ENCODE data around the gene CDH18.

The CDH18 gene

DNA sequence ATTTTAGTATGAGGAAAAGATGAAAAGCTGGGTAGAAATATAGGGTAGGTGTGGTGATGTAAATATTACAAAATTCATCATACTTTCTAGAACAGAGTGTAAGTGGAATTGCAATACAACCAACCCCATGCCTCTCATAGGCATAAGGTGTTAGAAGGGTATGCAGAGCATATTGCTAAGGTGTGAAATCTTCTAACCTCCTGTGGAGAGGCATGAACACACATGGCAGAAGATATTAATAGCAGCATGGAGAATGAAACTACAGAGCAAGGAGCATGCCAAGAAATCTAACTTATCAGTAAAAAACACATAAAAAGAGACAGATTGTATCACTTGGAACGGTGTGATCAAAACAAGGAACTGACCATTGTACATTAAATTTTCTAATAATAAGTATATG is 441.5 kb downstream of the CDH18 start:
- H3K4me1 ChIP-seq (ENCODE audit: control insufficient read depth, insufficient read depth, low read length) = no peaks in the 10 kb centered on the region
- H3K27me3 ChIP-seq (ENCODE audit: control insufficient read depth, insufficient read depth, low read length) = no peaks in the 10 kb centered on the region
- no peaks in the 10 kb centered on the region for H3K36me3 ChIP-seq (ENCODE audit: control insufficient read depth, insufficient read depth, low read length)
- H3K9me3 ChIP-seq (ENCODE audit: control insufficient read depth, low read length) = no peaks in the 10 kb centered on the region
- no peak overlapping the region for H3K4me3 ChIP-seq (ENCODE audit: low read length)
- H3K9ac ChIP-seq (ENCODE audit: low read length) = no peak overlapping the region

DNA sequence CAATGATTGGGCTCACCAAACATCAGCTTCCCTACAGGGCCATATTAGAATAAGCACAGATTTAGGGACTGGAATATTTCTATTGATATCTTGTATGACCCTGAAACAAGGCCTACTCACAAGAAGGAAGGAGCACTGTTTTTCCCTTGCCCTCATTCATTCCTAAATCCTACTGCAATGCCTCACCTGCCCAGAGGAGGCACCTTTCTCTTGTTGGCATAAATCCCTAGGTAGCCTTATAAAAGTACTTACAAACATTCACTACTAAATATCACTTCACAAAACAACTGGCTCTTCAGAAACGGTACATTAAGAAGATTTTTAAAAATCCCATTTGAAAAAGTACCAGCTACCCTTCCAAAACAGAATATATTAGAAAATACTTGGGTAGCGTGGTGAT is 449.4 kb downstream of the CDH18 start:
- no peak overlapping the region for H3K9ac ChIP-seq (ENCODE audit: low read length)
- H3K4me1 ChIP-seq (ENCODE audit: control insufficient read depth, insufficient read depth, low read length) = no peaks in the 10 kb centered on the region
- no peaks in the 10 kb centered on the region for H3K36me3 ChIP-seq (ENCODE audit: control insufficient read depth, insufficient read depth, low read length)
- no peaks in the 10 kb centered on the region for H3K27me3 ChIP-seq (ENCODE audit: control insufficient read depth, insufficient read depth, low read length)
- H3K4me3 ChIP-seq (ENCODE audit: low read length) = no peak overlapping the region
- no peaks in the 10 kb centered on the region for H3K9me3 ChIP-seq (ENCODE audit: control insufficient read depth, low read length)

DNA sequence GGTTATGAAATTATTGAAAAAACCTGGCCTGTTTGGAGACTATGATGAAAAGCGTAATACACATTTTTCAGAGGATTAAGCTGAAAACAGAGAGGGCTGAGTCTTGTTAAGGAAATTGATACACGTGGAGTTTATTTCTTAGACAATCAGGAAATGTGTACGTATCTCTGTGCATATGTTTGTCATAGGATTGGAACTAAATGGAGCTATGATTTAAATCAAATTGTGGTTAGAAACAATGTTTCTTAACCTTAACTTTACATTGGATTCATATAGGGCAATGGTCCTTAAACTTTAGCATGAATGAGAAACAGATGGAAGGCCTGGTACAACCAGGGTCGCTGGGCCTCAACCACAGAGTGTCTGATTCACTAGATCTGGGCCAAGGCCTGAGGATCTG is 451.6 kb downstream of the CDH18 start:
- Histone ChIP-seq H3K9ac (ENCODE audit: low read length) (no peak overlapping the region), H3K36me3 (ENCODE audit: control insufficient read depth, insufficient read depth, low read length) (no peaks in the 10 kb centered on the region), H3K9me3 (ENCODE audit: control insufficient read depth, low read length) (no peaks in the 10 kb centered on the region), H3K4me3 (ENCODE audit: low read length) (no peak overlapping the region), H3K4me1 (ENCODE audit: control insufficient read depth, insufficient read depth, low read length) (no peaks in the 10 kb centered on the region), H3K27me3 (ENCODE audit: control insufficient read depth, insufficient read depth, low read length) (no peaks in the 10 kb centered on the region)

DNA sequence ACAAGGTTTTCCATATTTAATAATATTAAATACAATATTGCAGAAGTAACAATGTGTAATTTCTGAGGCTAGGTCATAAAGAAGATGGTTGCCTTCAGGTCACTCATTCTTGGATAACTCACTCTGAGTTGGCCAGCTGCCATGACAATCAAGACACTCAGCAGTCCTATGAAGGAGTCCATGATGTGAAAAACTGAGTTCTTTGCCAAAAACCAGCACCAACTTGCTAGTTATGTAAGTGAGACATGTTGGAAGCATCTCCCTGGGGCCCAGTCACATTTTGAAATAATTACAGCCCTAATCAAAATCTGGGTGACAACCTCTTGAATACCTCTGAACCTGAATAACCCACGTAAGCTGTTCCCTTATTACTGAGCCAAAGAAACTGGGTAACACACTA is 453.2 kb downstream of the CDH18 start:
- no peak overlapping the region for H3K4me3 ChIP-seq (ENCODE audit: low read length)
- H3K9ac ChIP-seq (ENCODE audit: low read length) = no peak overlapping the region
- H3K9me3 ChIP-seq (ENCODE audit: control insufficient read depth, low read length) = no peaks in the 10 kb centered on the region
- H3K36me3 ChIP-seq (ENCODE audit: control insufficient read depth, insufficient read depth, low read length) = no peaks in the 10 kb centered on the region
- no peaks in the 10 kb centered on the region for H3K27me3 ChIP-seq (ENCODE audit: control insufficient read depth, insufficient read depth, low read length)
- H3K4me1 ChIP-seq (ENCODE audit: control insufficient read depth, insufficient read depth, low read length) = no peaks in the 10 kb centered on the region

DNA sequence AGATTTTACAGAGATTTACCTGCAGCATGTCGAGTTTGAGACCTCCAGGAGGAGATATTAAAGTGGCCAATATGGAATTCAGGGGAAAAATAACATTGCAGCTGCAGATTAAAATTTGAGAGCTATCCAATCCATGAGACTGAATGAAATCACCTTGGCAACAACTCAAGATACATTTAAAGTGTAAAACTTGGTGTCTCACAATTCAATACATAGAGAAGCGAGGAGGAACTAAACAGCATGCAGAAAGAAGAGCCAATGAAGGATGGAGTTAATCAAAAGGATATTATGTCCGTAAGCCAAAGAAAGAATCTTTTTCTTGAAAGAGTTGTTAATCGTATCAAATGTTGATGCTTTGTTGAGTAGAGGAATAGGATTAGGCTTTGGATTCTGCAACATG is 455.1 kb downstream of the CDH18 start:
- Histone ChIP-seq H3K4me1 (ENCODE audit: control insufficient read depth, insufficient read depth, low read length) (no peaks in the 10 kb centered on the region), H3K36me3 (ENCODE audit: control insufficient read depth, insufficient read depth, low read length) (no peaks in the 10 kb centered on the region), H3K4me3 (ENCODE audit: low read length) (no peak overlapping the region), H3K9me3 (ENCODE audit: control insufficient read depth, low read length) (no peaks in the 10 kb centered on the region), H3K27me3 (ENCODE audit: control insufficient read depth, insufficient read depth, low read length) (no peaks in the 10 kb centered on the region), H3K9ac (ENCODE audit: low read length) (no peak overlapping the region)

DNA sequence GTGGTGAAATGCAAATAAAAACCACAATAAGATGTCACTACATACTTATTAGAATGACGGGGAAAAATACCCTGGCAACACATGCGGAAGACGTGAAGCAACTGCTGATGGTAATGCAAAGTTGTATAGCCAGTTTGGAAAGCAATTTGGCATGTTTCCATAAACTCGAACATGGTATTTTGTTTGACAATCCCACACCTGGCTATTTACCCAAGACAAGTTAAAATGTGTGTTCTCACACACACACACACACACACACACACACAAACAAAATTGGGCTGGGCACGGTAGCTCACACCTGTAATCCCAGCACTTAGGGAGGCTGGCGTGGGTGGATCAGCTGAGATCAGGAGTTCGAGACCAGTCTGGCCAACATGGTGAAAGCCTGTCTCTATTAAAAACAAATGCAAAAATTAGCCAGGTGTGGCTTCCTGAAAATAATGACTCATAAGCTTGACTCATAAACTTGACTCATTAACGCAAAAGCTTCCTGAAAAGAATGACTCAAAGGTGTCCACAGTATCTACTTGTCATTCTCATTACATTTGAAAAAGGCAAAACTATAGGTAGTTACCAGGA is 456.5 kb downstream of the CDH18 start:
- H3K36me3 ChIP-seq (ENCODE audit: control insufficient read depth, insufficient read depth, low read length) = no peaks in the 10 kb centered on the region
- H3K27me3 ChIP-seq (ENCODE audit: control insufficient read depth, insufficient read depth, low read length) = no peaks in the 10 kb centered on the region
- no peaks in the 10 kb centered on the region for H3K9me3 ChIP-seq (ENCODE audit: control insufficient read depth, low read length)
- H3K9ac ChIP-seq (ENCODE audit: low read length) = no peak overlapping the region
- no peaks in the 10 kb centered on the region for H3K4me1 ChIP-seq (ENCODE audit: control insufficient read depth, insufficient read depth, low read length)
- no peak overlapping the region for H3K4me3 ChIP-seq (ENCODE audit: low read length)

DNA sequence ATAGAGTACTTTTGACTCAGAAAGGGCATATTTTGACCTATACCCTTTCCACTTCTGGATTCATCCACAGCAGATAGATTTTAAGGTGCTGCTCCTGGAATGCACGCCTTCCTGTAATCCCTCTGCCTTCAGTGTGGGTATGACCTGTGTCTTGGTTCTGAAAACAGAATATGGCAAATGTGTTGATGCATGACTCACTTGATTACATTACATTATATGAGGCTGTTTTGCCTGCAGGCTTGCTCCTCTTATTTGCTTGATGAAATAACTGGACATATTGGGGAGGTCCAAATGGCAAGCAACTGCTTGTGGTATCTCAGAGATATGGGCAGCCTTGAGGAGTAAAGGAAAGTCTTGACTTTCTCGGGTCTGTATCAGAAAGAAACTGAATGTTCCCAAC is 468.6 kb downstream of the CDH18 start:
- Histone ChIP-seq H3K9ac (ENCODE audit: low read length) (no peak overlapping the region), H3K4me3 (ENCODE audit: low read length) (no peak overlapping the region), H3K36me3 (ENCODE audit: control insufficient read depth, insufficient read depth, low read length) (no peaks in the 10 kb centered on the region), H3K27me3 (ENCODE audit: control insufficient read depth, insufficient read depth, low read length) (no peaks in the 10 kb centered on the region), H3K9me3 (ENCODE audit: control insufficient read depth, low read length) (no peaks in the 10 kb centered on the region), H3K4me1 (ENCODE audit: control insufficient read depth, insufficient read depth, low read length) (no peaks in the 10 kb centered on the region)

DNA sequence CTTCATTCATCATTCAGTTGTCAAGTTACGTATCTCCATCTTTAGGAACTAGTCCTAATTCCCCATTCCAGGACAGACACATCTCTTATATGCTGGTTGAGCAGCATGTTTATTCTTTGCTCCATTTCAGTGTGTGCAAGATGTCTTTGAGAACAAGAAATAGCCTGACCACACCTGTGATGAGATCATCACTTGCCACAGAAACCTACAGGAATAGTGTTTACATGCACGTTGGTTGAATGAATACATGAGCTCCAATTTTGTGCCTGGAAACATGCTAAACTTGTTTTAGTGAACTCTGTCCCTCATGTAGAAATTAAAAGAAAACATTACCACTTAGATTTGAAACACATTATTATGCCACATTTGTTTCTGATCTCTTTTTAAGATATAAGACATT is 489.1 kb downstream of the CDH18 start:
- H3K4me3 ChIP-seq (ENCODE audit: low read length) = no peak overlapping the region
- no peaks in the 10 kb centered on the region for H3K27me3 ChIP-seq (ENCODE audit: control insufficient read depth, insufficient read depth, low read length)
- H3K36me3 ChIP-seq (ENCODE audit: control insufficient read depth, insufficient read depth, low read length) = no peaks in the 10 kb centered on the region
- no peak overlapping the region for H3K9ac ChIP-seq (ENCODE audit: low read length)
- no peaks in the 10 kb centered on the region for H3K9me3 ChIP-seq (ENCODE audit: control insufficient read depth, low read length)
- H3K4me1 ChIP-seq (ENCODE audit: control insufficient read depth, insufficient read depth, low read length) = no peaks in the 10 kb centered on the region

DNA sequence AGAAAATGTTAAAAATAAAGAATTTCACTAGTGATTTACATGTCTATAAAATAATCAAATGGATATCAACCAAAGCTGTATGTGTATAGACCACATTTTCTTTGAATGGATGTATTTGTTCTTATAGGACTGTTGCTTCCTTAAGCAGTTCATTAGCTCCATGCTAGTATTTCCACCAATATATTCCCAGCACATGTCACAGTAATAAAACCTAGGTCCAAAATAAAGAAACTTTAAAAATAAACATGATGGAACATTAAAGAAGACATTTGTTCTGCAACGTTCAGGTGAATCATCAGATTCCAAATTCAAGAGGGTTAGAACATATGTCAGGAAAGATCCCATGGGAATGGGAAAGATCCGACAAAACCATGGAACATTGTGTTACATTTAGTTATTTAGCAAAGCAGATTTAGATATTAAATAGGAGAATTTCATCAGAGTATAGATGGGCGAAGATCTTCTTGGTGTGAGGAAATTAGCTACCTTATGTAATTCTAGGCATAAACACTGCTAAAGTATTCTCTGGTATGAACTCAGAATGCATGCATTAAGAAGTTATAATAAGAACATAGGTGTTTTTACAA is 490.7 kb downstream of the CDH18 start:
- Histone ChIP-seq H3K4me1 (ENCODE audit: control insufficient read depth, insufficient read depth, low read length) (no peaks in the 10 kb centered on the region), H3K27me3 (ENCODE audit: control insufficient read depth, insufficient read depth, low read length) (no peaks in the 10 kb centered on the region), H3K9ac (ENCODE audit: low read length) (no peak overlapping the region), H3K4me3 (ENCODE audit: low read length) (no peak overlapping the region), H3K36me3 (ENCODE audit: control insufficient read depth, insufficient read depth, low read length) (no peaks in the 10 kb centered on the region), H3K9me3 (ENCODE audit: control insufficient read depth, low read length) (no peaks in the 10 kb centered on the region)

DNA sequence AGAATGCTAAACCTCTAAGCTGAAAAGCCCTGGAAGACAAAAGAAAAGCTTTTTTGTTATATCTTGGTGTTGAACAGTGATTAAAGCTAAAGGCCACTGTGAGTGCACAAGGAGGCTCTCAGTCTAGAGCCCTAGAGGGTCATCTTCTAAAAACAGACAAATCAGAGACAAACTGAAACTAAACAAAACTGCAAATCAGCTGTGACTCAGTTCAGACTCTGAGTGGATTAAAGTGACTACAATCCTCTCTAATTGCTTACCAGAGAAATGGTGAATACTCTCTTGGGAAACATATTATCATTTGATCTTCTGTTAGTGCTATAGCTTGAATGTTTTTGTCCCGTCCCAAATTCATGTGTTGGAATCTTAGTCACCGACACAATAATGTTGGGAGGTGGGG is 491.9 kb downstream of the CDH18 start:
- no peak overlapping the region for H3K4me3 ChIP-seq (ENCODE audit: low read length)
- H3K4me1 ChIP-seq (ENCODE audit: control insufficient read depth, insufficient read depth, low read length) = no peaks in the 10 kb centered on the region
- H3K27me3 ChIP-seq (ENCODE audit: control insufficient read depth, insufficient read depth, low read length) = no peaks in the 10 kb centered on the region
- no peaks in the 10 kb centered on the region for H3K36me3 ChIP-seq (ENCODE audit: control insufficient read depth, insufficient read depth, low read length)
- H3K9me3 ChIP-seq (ENCODE audit: control insufficient read depth, low read length) = no peaks in the 10 kb centered on the region
- no peak overlapping the region for H3K9ac ChIP-seq (ENCODE audit: low read length)

DNA sequence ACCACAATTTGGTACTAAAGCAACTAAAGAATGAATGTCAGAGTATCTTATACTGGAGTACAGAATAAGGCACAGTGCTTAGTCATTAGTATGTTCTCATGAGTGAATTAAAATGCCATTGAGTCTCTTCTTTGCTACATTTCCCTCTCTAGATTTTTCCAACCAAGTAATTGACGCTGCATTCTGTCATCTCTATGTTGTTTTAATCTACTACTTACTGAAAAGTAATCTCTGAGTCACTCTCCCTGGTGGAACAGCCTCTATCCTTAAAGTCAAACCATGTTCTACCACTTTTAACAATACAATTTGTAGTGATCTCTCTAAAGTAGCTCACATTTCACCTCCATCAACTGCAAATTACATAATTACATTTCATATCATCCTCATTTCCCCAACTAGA is 495.1 kb downstream of the CDH18 start:
- H3K27me3 ChIP-seq (ENCODE audit: control insufficient read depth, insufficient read depth, low read length) = no peaks in the 10 kb centered on the region

DNA sequence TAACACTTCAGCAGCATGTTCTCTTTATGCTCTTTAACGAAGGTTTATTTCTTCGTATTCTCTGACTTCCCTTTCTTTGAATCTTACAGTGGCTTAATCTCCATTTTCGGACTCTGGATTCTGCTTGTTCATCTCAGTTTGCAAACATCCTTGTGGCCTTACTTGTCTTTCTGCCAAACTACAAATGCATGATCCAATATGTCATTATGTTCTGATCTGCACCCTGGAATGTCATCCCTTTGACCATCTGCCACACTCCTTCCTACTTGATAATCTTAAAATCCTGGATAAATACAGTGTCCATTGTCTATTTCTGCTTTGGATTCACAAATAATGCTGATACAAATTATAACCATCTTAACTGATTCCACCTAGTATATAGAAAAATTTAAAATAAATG is 499.2 kb downstream of the CDH18 start:
- no peak overlapping the region for H3K9ac ChIP-seq (ENCODE audit: low read length)
- no peaks in the 10 kb centered on the region for H3K36me3 ChIP-seq (ENCODE audit: control insufficient read depth, insufficient read depth, low read length)
- H3K9me3 ChIP-seq (ENCODE audit: control insufficient read depth, low read length) = no peaks in the 10 kb centered on the region
- H3K4me1 ChIP-seq (ENCODE audit: control insufficient read depth, insufficient read depth, low read length) = no peaks in the 10 kb centered on the region
- H3K27me3 ChIP-seq (ENCODE audit: control insufficient read depth, insufficient read depth, low read length) = no peaks in the 10 kb centered on the region
- no peak overlapping the region for H3K4me3 ChIP-seq (ENCODE audit: low read length)

More for the DNA sequence above, 495.1 kb downstream of the CDH18 start:
- no peaks in the 10 kb centered on the region for H3K9me3 ChIP-seq (ENCODE audit: control insufficient read depth, low read length)
- no peaks in the 10 kb centered on the region for H3K36me3 ChIP-seq (ENCODE audit: control insufficient read depth, insufficient read depth, low read length)
- no peak overlapping the region for H3K4me3 ChIP-seq (ENCODE audit: low read length)
- no peaks in the 10 kb centered on the region for H3K4me1 ChIP-seq (ENCODE audit: control insufficient read depth, insufficient read depth, low read length)
- H3K9ac ChIP-seq (ENCODE audit: low read length) = no peak overlapping the region

DNA sequence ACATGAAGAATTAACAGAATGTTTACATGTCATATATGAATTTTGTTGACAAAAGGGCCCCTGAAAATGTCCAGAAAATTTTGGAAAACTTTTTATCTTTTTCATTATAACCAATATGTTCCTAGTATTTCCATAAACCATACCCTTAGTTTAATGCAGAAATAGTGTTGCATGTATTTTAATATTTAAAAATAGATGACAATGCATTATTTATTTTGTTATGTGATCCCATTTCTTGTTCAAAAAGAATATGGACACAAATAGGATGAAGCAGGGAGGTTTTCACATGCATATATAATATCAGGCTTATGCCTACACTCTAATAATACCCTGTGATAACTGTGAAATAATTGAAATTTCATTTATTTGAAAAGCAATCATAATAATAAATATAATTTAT is 500.5 kb downstream of the CDH18 start:
- H3K4me1 ChIP-seq (ENCODE audit: control insufficient read depth, insufficient read depth, low read length) = no peaks in the 10 kb centered on the region
- no peaks in the 10 kb centered on the region for H3K9me3 ChIP-seq (ENCODE audit: control insufficient read depth, low read length)
- no peaks in the 10 kb centered on the region for H3K36me3 ChIP-seq (ENCODE audit: control insufficient read depth, insufficient read depth, low read length)
- H3K9ac ChIP-seq (ENCODE audit: low read length) = no peak overlapping the region
- H3K27me3 ChIP-seq (ENCODE audit: control insufficient read depth, insufficient read depth, low read length) = no peaks in the 10 kb centered on the region
- H3K4me3 ChIP-seq (ENCODE audit: low read length) = no peak overlapping the region
